Measurements from ENCODE around the gene GALNT10. TPM values are rescaled to one million over a fixed set of nuclear protein-coding genes. Genes with fewer than 3 reads are reported as not detected.

The GALNT10 gene
- total and polyA plus RNA-seq, 12 donors, result 3.1 to 19.0 (median 11.7) TPM

DNA sequence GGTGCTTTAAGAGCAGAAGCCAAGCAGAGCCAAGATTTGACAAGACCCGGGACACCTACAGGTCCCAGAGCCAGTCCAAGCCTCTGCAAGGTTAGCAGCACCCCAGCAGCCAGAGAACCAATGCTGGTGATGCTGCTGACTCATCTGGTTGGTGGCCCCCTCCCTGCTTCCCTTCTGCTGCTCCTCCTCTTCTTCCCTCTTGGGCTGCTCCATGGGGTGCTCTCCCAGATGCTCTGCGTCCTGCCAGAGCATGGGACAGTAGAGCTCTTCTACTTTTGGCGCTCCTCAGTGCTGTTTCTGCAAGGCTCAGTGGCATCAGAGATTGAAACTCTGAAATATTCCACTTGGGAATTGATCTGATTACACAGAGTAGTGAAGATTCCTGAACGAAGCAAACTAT lies 179.1 kb downstream of the GALNT10 start:
- WGBS, 2 donors, result 86 to 90% methylated on average over 4 of the region's 4 CpGs
- Histone ChIP-seq H3K4me3 (no peak overlapping the region), H3K27ac (peak overlapping the region in 3 of 10 donors; percentile 59 to 70 (median 64)), H3K9me3 (no peaks in the 10 kb centered on the region), H3K4me1 (peaks cover 2 to 78% (median 66%) of the 10 kb centered on the region in 9 donors), H3K27me3 (no peaks in the 10 kb centered on the region), H3K36me3 (no peaks in the 10 kb centered on the region)
- TF ChIP-seq, protein P1, sequence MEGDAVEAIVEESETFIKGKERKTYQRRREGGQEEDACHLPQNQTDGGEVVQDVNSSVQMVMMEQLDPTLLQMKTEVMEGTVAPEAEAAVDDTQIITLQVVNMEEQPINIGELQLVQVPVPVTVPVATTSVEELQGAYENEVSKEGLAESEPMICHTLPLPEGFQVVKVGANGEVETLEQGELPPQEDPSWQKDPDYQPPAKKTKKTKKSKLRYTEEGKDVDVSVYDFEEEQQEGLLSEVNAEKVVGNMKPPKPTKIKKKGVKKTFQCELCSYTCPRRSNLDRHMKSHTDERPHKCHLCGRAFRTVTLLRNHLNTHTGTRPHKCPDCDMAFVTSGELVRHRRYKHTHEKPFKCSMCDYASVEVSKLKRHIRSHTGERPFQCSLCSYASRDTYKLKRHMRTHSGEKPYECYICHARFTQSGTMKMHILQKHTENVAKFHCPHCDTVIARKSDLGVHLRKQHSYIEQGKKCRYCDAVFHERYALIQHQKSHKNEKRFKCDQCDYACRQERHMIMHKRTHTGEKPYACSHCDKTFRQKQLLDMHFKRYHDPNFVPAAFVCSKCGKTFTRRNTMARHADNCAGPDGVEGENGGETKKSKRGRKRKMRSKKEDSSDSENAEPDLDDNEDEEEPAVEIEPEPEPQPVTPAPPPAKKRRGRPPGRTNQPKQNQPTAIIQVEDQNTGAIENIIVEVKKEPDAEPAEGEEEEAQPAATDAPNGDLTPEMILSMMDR (IDR thresholded peaks at IDR 0.05), result no peak
- ATAC-seq (no peak), DNase-seq (no peak)
- intact Hi-C loops (cut with DNase I), result loop anchor here in 1 of 10 donors (10.0 kb wide), 1 partner anchor 85 kb away; no protein-coding TSS in a partner anchor

DNA sequence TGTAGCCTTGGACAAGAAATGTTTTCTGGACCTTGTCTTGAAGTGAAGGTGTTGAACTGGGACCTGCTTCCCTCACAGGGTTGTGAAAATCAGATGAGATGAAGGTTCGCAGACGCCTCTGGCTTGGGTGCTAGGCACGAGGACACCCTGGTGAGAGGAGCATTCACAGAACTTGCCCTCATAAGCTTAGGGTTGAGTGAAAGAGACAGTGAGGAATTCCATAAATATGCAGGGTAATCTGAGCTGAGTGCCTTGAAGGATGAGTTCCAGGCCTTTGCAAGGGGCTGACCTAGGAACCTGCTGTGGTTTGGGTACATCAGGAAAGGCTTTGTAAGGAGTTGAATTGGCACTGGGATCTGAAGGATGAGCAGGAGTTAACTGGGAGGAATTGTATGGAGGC lies 179.6 kb downstream of the GALNT10 start:
- intact Hi-C loops (cut with DNase I), result loop anchor here in 1 of 10 donors (10.0 kb wide), 1 partner anchor 85 kb away; no protein-coding TSS in a partner anchor
- ATAC-seq, result no peak
- 96 to 97% methylated on average over 3 of the region's 3 CpGs for WGBS, 2 donors

GRCh38 chr5:154370813-154371212 lies 180.3 kb downstream of the GALNT10 start:
- Histone ChIP-seq H3K27me3 (no peaks in the 10 kb centered on the region), H3K36me3 (peaks cover 0 to 5% (median 0%) of the 10 kb centered on the region in 9 donors), H3K4me1 (peaks cover 2 to 67% (median 56%) of the 10 kb centered on the region in 9 donors), H3K9me3 (no peaks in the 10 kb centered on the region), H3K4me3 (no peak overlapping the region), H3K27ac (peak overlapping the region in 8 of 10 donors; percentile 24 to 70 (median 47))
- ATAC-seq (peak in 7 of 8 donors; percentile 54 to 87 (median 74)), DNase-seq (peak; percentile 38 to 53)
- WGBS, 2 donors, result 51 to 58% methylated on average over 3 of the region's 3 CpGs
- intact Hi-C loops (cut with DNase I), result loop anchor here in 1 of 10 donors (10.0 kb wide), 1 partner anchor 86 kb away; no protein-coding TSS in a partner anchor
- TF ChIP-seq, protein P1 (IDR thresholded peaks at IDR 0.05), result no peak

More for the DNA sequence above, 179.6 kb downstream of the GALNT10 start:
- peak overlapping the region in 5 of 10 donors; percentile 35 to 70 (median 59) for H3K27ac ChIP-seq
- TF ChIP-seq, protein P1 (IDR thresholded peaks at IDR 0.05), result no peak
- H3K9me3 ChIP-seq, result no peaks in the 10 kb centered on the region
- H3K27me3 ChIP-seq, result no peaks in the 10 kb centered on the region
- H3K4me3 ChIP-seq, result no peak overlapping the region
- no peaks in the 10 kb centered on the region for H3K36me3 ChIP-seq
- DNase-seq, result no peak
- H3K4me1 ChIP-seq, result peaks cover 2 to 74% (median 62%) of the 10 kb centered on the region in 9 donors

DNA sequence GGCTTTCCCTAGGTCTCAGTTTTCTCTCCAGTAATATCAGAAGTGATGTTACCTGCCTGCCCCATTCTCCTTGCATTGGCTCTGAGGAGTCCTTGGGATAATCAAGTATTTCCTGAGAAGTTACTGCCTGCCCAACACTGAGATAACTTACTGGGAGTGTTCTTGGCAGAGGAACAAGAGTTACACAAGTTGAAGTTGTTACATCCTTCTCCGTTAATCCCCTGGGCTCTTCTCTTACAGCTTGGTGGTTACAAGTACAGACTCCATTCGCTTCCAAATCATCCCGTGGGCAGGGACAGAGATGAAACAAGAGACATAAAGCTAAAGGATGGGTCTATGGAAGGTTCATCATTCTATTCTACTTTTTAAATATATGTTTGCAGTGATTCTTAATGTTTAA lies 181.2 kb downstream of the GALNT10 start:
- H3K27ac ChIP-seq, result peak overlapping the region in 6 of 10 donors; percentile 25 to 70 (median 56)
- peaks cover 0 to 14% (median 0%) of the 10 kb centered on the region in 9 donors for H3K36me3 ChIP-seq
- peak; percentile 41 to 80 (median 60) for ATAC-seq
- H3K4me3 ChIP-seq, result no peak overlapping the region
- H3K27me3 ChIP-seq, result no peaks in the 10 kb centered on the region
- peak in 1 of 2 donors; percentile 17 for DNase-seq
- WGBS, 2 donors, result 29 to 53% methylated on average over 3 of the region's 3 CpGs
- intact Hi-C loops (cut with DNase I), result loop anchor here in 2 of 10 donors (2.0 to 10.0 kb wide), 2 partner anchors 21 to 87 kb away; no protein-coding TSS in a partner anchor
- H3K4me1 ChIP-seq, result peaks cover 2 to 58% (median 47%) of the 10 kb centered on the region in 9 donors
- TF ChIP-seq, protein P1 (IDR thresholded peaks at IDR 0.05), result no peak
- no peaks in the 10 kb centered on the region for H3K9me3 ChIP-seq

All from heart right ventricle (tissue), 16 donors.